HG03442 (cell line): Measurements from ENCODE around the gene ATP6AP1.
"Not testable (repeated sequence)": the region's sequence is repeated elsewhere in the genome, so short reads cannot be mapped to it uniquely, and the experiment has no call there.

Experiments
- ATAC-seq: cut with Tn5 transposase; IDR thresholded peaks from one replicate; pipeline ENCODE4 v1.9.1; 2021; ENCODE audit warnings: mild to moderate bottlenecking, moderate library complexity; ENCODE audit not compliant: unreplicated experiment

The ATP6AP1 gene

DNA sequence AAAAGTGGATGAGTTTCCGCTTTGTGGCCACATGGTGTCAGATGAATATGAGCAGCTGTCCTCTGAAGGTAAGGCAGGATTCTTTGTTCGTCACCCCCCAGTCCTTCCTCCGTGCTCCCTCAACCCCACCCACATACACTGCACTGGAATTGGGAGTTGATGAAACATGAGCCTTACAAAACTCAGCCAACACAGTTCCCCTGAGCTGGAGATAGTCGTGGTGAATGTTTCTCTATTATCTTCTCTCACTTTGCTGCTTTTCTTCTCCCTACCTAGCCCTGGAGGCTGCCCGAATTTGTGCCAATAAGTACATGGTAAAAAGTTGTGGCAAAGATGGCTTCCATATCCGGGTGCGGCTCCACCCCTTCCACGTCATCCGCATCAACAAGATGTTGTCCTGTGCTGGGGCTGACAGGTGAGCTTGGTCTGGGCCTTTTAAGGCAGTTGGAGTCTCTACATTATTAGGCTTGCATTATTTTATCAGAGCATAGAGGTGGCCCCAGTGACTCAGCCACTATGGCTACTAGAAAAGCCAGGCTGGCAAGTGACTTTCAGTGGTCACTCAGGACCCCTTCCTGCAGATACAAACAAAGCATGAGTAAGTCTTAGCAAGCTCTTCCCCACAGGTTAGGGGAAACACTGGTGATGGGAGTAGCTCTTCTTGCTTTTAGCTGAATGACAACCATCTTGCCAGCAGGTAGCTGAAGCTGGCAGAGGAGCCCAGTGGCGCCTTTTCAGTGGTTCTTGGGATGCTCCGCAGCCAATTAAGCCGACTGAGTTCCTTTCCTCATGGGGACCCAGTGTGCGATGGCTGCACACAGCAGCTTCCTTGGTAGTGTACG, 28.7 kb upstream of the ATP6AP1 start:
- no peak for ATAC-seq

GRCh38 chrX:154400369-154400817, 28.1 kb upstream of the ATP6AP1 start:
- ATAC-seq: not testable (repeated sequence)

GRCh38 chrX:154401045-154401799, 27.3 kb upstream of the ATP6AP1 start:
- no peak for ATAC-seq

- no peak for ATAC-seq
These were observed 26.4 kb upstream of the ATP6AP1 start for GRCh38 chrX:154401918-154402621.

- ATAC-seq: no peak
These were observed 25.8 kb upstream of the ATP6AP1 start for GRCh38 chrX:154402622-154403127.

GRCh38 chrX:154403192-154403591, 25.3 kb upstream of the ATP6AP1 start:
- ATAC-seq: no peak

DNA sequence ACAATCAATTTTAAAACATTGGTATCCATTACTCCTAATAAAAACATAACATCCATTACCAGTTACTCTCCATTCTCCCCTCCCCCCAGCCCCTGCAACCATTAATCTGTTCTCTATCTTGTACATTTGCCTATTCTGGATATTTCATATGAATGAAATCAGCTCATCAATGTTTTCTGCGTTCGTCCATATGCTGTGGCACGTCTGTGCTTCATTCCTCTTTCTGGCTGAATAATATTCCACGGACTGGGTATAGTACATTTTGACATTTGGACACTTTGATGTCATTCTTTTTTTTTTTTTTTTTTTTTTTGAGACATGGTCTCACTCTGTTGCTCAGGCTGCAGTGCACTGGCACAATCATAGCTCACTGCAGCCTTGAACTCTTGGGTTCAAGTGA, 24.6 kb upstream of the ATP6AP1 start:
- no peak for ATAC-seq

GRCh38 chrX:154404625-154405192, 23.8 kb upstream of the ATP6AP1 start:
- ATAC-seq: no peak

DNA sequence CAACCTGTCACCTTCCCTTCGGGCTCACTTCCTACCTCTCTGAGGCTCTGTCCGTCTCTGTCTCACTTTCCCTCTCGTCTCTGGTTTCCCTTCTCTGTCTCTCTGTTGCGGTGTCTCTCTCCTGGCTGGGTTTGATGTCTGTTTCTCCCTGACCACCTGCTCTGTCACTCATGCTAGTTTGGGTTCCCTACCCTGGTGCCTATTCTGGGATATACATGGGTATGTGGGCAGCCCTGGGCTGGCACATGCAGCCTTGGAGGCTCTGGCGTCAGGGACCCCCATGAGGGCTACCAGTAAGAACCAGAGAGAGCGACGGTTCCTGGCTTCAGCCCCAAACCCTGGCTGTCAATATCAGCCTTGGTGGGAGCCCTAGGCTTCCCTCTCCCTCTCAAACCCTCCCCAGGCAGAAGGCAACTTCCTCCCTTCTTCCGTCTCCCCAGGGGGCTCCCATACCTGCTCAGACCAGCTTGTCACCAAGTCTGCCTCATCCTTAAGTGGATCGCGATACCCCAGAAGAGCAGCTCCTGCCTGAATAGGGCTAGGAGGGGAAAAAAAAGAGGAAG, 19.7 kb upstream of the ATP6AP1 start:
- peak; percentile 8 for ATAC-seq

- ATAC-seq: peak; percentile 39
These were observed 19.1 kb upstream of the ATP6AP1 start, which contains the start of gene DNASE1L1 for GRCh38 chrX:154409222-154409871. Gene DNASE1L1, minus strand, starts transcription at chrX:154409254. Its CDS starts 3,686 bp downstream, at chrX:154405568.

DNA sequence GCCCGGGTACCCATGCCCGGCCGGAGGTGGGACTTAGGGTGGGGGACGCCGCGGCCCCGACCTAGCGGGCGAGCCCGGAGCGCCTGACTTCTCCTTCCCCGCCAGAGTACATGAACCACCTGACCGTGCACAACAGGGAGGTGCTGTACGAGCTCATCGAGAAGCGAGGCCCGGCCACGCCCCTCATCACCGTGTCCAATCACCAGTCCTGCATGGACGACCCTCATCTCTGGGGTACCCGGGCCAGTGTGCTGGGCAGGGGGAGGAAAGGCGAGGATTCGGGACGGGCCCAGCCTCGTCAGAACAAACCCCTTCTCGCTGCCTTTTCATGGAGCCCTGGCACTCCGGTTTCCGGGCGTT, 16.5 kb upstream of the ATP6AP1 start:
- ATAC-seq: peak; percentile 45

DNA sequence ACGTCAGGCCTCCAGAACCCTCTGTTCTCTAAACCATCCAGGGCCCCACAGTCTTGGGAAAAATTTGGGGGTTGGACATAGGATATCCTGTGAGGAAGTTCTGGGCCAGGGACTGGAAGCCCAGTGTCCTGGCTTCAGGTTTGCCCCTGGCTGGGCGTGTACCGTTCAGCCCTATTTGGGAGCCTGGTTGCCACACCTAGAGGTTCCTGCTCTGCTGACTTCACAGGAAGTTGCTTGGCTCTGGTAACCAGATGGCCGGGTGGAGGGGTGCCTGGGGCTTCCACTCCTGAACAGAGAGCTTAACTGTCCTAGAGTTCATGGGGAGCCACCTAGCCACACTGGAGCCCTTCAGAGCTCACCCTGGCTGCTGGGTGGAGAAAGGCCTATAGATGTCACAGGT, 16.0 kb upstream of the ATP6AP1 start:
- no peak for ATAC-seq

GRCh38 chrX:154413142-154413541, 15.3 kb upstream of the ATP6AP1 start:
- ATAC-seq: no peak

DNA sequence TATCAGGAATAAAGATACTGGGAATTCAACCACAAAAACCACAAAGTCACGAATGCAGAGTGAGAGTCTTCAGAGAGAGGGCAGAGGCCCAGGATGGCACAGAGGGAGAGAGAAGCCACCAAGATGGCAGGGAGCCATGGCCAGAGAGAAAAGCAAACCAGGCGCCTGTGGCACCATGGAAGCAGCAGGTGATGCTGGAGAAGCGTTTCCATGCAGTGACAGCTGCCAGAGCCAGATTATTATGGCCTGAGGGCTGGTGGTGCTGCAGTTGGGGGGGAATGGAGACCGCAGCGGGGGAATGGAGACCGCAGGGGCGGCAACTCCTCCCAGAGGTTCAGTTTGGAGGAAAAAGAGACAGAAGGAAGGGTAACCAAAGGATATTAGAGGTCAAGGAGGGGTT, 11.3 kb upstream of the ATP6AP1 start:
- ATAC-seq: no peak

GRCh38 chrX:154419189-154419588, 9.3 kb upstream of the ATP6AP1 start:
- ATAC-seq: no peak

GRCh38 chrX:154419688-154420401, 8.6 kb upstream of the ATP6AP1 start:
- ATAC-seq: no peak

- no peak for ATAC-seq
These were observed 8.1 kb upstream of the ATP6AP1 start for GRCh38 chrX:154420402-154420756.

DNA sequence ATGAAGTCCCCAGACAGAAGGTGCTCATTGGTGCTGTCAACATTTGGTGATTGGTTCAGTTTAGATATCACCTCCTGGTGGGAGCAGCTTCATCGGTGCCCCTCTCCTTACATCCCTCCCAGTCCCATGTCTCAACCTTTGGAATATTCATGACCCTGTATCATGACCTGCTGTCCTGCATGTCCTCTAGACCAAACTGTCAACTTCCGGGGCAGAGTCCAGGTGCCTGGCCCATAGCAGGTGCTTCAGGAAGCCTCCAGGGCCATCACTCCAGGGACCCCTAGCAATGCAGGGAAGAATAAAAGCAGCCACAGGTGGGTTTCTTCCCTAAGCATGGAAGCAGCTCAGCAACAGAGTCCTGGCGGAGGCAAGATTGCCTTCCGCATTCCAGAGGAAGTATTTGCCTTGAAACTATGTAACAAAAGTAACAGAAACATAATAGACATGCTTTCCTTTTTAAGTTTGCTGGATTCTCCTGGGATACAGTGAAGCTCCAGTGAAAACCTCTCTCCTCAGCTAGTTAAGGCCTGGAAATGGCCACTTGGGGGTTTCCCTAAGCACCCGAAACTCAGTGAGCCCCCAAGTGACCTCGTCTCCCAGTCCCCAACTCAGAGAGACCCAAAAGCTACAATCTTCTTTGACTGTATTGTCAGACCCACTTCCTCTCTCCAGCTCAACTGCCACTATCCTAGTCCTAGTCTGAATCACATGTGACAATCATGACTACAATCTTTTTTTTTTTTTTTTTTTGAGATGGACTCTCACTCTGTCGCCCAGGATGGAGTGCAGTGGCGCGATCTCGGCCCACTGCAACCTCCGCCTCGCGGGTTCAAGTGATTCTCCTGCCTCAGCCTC, 1.3 kb upstream of the ATP6AP1 start:
- no peak for ATAC-seq

DNA sequence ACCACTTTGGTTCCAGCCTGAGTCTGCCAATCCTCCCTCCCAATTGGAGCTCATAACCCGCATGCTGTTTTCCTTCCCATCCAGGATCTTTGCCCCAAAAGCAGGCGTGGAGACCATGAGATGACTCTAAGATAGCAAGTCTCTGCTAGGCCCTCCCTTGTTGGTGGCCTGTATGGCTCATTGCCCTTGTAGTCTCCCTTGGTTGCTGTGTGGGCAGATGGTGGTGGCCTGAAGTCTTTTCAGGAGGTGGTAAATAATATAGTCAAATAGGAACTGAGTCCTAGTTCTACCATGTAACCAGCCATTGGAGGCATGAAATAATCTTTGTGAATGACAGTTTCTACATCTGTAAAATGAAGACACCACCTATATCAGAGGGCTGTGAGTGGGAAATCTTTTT, 1.2 kb downstream of the ATP6AP1 start:
- no peak for ATAC-seq
